PFSK-1 (cell line): ENCODE measurements around the gene RBM11.

Experiments used
- POLR2AphosphoS5 ChIP-seq: IDR thresholded peaks from 2 replicates; pipeline ENCODE4 v1.6.1; 2012; ENCODE audit warnings: low read depth, mild to moderate bottlenecking, control low read depth, low read length, moderate library complexity
- REST ChIP-seq, 2 experiments: IDR thresholded peaks; 2 replicates each; pipeline versions ENCODE4 v1.6.1 to v1.8.0; 2011 to 2012; ENCODE audit warnings: low read depth in 2 of 2, low read length in 2 of 2, control low read depth in 1 of 2, inconsistent platforms in 1 of 2, mild to moderate bottlenecking in 1 of 2, moderate library complexity in 1 of 2; ENCODE audit not compliant: insufficient read depth in 1 of 2
- SIN3A ChIP-seq: IDR thresholded peaks from 2 replicates; pipeline ENCODE4 v1.6.1; 2012; ENCODE audit warnings: mild to moderate bottlenecking, low read length, moderate library complexity, borderline replicate concordance; ENCODE audit not compliant: insufficient read depth
- TAF1 ChIP-seq: IDR thresholded peaks from 2 replicates; pipeline ENCODE4 v1.6.1; 2012; ENCODE audit warnings: low read length, control low read depth, borderline replicate concordance; ENCODE audit not compliant: insufficient read depth

GRCh38 chr21:14260174-14260764, 44.3 kb downstream of the RBM11 start:
- TF ChIP-seq REST (IDR thresholded peaks at IDR 0.05; ENCODE audit: insufficient read depth in 1 of 2, low read depth in 2 of 2, low read length in 2 of 2) (no peak), POLR2AphosphoS5 (no peak), SIN3A (no peak), TAF1 (no peak)
